Kidney epithelial cell (primary cell): ENCODE measurements around the gene F2RL3. TPM values are rescaled to one million over a fixed set of nuclear protein-coding genes. Genes with fewer than 3 reads are reported as not detected.

Experiments used
- DNase-seq: peaks from one replicate; pipeline ENCODE4 v3.0.0-alpha.2; 2010; ENCODE audit warnings: low read depth
- H3K27me3 ChIP-seq: 2 replicates; pipeline ENCODE4 v1.6.0; 2011; ENCODE audit warnings: low read length; ENCODE audit not compliant: control insufficient read depth, insufficient read depth
- H3K36me3 ChIP-seq: 2 replicates; pipeline ENCODE4 v1.5.1; 2011; ENCODE audit warnings: low read length; ENCODE audit not compliant: control insufficient read depth, insufficient read depth
- H3K4me3 ChIP-seq: 2 replicates; pipeline ENCODE4 v1.5.1; 2011; ENCODE audit warnings: low read depth, mild to moderate bottlenecking, control low read depth, low read length
- total RNA-seq: library from RNA; depleted of rRNA; stranded (reverse); fragments of >200 nt; gene quantifications from 2 replicates; pipeline ENCODE4 v1.2.3, GENCODE V29; 2015
- TF ChIP-seq, protein P1 (sequence below): IDR thresholded peaks from 2 replicates; pipeline ENCODE4 v1.5.1; 2011; ENCODE audit warnings: mild to moderate bottlenecking, moderate library complexity, low read length, control low read depth, inconsistent platforms; ENCODE audit not compliant: insufficient read depth, poor library complexity, severe bottlenecking

F2RL3 gene
- total RNA-seq, 1 donor from 2014 or later = 0.88 TPM

DNA sequence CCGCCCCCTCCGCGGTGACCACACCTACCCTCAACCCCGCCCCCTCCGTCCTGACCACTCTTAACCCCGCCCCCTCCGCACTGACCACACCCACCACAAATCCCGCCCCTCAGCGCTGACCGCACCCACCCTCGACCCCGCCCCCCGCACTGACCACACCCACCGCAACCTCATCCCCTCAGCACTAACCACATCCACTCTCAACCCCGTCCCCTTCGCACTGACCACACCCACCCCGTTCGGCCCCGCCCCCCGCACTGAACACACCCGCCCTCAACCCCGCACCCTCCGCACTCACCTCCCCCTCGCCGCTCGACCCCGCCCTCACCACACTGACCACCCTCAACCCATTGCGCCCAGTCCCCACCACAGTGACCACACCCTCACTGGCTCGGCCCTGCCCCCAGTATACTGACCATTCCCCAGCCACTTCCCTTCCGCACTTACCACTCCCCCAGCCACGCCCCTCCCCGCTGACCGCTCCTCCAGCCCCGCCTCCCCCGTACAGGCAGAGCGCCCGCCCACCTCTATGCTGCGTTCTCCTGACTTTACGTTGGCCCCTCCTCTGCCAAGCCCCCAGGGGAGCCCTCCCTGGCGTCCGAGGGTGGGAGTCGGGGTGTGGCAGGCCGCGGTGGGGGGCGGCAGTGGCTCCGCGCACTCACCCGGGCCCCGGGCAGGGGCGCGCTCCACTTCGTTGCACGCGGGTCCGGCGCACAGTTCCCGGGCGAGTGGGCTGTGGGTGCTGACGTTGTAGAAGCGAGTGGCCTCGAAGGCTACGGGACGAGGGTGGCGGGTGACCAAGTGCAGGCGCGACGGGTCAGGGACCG, 8.4 kb downstream of the F2RL3 start:
- H3K36me3 ChIP-seq = no peaks in the 10 kb centered on the region
- peaks cover 3% of the 10 kb centered on the region for H3K27me3 ChIP-seq
- peak; percentile 65 for DNase-seq
- TF ChIP-seq, protein P1, sequence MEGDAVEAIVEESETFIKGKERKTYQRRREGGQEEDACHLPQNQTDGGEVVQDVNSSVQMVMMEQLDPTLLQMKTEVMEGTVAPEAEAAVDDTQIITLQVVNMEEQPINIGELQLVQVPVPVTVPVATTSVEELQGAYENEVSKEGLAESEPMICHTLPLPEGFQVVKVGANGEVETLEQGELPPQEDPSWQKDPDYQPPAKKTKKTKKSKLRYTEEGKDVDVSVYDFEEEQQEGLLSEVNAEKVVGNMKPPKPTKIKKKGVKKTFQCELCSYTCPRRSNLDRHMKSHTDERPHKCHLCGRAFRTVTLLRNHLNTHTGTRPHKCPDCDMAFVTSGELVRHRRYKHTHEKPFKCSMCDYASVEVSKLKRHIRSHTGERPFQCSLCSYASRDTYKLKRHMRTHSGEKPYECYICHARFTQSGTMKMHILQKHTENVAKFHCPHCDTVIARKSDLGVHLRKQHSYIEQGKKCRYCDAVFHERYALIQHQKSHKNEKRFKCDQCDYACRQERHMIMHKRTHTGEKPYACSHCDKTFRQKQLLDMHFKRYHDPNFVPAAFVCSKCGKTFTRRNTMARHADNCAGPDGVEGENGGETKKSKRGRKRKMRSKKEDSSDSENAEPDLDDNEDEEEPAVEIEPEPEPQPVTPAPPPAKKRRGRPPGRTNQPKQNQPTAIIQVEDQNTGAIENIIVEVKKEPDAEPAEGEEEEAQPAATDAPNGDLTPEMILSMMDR = no peak
- peak overlapping the region; percentile 58 for H3K4me3 ChIP-seq

DNA sequence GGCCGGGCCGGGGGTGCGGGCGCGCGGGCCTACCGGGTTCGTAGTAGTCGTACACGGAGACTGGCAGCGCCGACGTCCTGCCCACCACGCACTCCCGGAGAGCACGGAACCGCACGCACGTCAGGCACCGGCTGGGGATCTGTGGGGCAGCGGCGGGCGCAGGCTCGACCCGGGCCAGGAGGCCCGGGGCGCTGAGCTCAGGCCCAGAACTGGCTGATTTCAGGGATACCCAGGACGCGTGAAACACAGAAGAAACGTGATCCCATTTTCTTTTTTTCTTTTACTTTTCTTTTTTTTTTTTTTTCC, 9.0 kb downstream of the F2RL3 start:
- DNase-seq = no peak
- TF ChIP-seq, protein P1 = no peak
- Histone ChIP-seq H3K4me3 (peak overlapping the region; percentile 58), H3K27me3 (peaks cover 3% of the 10 kb centered on the region), H3K36me3 (no peaks in the 10 kb centered on the region)

DNA sequence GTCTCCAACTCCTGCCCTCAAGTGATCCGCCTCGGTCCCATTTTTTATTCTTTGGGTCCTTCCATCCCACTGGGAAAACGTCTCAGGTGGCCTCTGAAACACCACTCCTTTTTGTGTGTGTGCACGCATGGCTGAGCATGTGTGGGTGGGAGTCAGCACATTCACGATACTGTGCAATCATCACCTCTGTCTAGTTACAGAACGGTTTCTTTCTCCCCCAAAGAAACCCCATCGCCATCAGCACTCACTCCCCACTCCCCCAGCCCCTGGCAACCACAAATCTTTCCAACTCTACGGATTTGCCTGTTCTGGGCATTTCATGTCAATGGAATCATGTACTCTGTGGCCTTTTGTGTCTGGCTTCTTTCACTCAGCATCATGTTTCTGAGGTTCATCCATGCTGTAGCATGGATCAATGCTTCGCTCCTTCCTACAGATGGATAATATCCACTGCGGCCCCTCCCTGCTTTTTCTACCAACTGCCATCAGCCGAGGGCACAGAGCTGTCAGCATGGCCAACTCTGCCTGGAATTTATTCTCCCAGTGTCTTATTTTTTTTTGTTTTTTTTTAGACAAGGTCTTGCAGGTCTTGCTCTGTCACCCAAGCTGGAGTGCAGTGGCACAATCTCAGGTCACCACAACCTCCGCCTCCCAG, 9.7 kb downstream of the F2RL3 start:
- TF ChIP-seq, protein P1 = no peak
- H3K36me3 ChIP-seq = no peaks in the 10 kb centered on the region
- no peak for DNase-seq
- peaks cover 3% of the 10 kb centered on the region for H3K27me3 ChIP-seq
- no peak overlapping the region for H3K4me3 ChIP-seq

DNA sequence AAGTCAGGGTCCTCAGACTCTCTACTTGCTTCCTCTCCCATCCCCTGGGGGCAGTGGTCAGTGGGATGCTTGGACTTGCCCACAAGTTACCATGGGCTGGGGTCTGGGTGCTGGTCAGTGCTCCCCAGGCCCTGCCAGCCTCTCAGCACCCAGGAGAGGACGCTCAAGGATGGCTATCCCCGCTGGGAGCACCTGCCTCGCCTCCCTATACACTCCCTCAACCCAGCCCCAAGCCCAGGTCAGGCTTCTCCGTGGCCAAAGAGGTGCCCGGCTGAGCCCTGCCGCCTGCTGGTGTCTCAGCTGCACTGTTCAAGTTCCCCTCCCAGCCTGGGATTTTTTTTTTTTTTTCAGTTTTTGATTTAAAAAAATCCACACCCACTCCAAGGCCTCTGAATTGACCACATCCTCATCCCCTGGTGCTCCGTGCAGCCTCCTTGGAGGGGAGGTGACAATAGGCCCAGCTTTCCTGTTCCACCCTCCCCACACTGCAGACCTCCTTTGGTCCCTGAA, 10.8 kb downstream of the F2RL3 start:
- Histone ChIP-seq H3K4me3 (no peak overlapping the region), H3K36me3 (no peaks in the 10 kb centered on the region), H3K27me3 (peaks cover 3% of the 10 kb centered on the region)
- TF ChIP-seq, protein P1 = peak; percentile 51
- DNase-seq = no peak

DNA sequence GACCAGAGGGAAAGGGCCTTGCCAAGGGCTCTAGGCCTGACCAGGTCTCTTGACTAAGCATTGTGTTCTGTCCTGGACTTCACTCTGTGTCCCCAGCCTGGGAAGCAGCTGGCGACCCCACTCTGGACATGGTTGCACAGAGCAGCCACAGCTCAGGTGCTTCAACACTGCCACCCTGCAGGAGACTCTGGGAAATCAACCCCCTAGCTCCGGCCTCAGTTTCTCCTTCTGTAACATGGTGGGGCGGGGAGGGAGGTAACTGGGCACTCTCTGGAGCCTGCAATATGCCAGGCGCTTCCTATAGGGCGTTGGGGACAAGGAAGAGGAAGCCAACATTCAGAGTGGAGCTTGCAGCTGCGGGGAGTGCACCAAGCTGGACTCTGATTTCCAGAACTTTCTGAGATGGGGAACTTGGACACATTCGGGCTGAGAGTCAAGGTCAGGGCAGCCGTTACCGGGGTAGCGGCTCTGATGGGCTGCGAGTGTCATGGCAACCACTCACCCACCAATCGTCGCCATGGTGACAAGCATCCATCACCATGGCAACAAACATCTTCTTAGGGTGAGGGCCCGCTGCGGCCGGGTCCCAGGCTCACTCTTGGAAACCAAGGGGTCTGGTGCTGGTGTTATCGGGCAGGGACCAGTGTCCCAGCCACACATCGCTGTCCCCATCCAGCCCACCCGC, 12.8 kb downstream of the F2RL3 start:
- TF ChIP-seq, protein P1 = no peak
- Histone ChIP-seq H3K27me3 (peaks cover 3% of the 10 kb centered on the region), H3K36me3 (no peaks in the 10 kb centered on the region)

More for the DNA sequence above, 12.8 kb downstream of the F2RL3 start:
- no peak overlapping the region for H3K4me3 ChIP-seq
- DNase-seq = no peak
